WTC11 (cell line): ENCODE data around the gene COL4A1. TPM values are rescaled to one million over a fixed set of nuclear protein-coding genes. Genes with fewer than 3 reads are reported as not detected.

Experiments used
- ATAC-seq: fragments of 200-7000 bp; cut with Tn5 transposase; 2 replicates; pipeline ENCODE4 v1.10.0; 2021; ENCODE audit warnings: mild to moderate bottlenecking, moderate library complexity
- CTCF ChIA-PET: fragments of 300-600 bp; sonication (Branson Sonifier 250); formaldehyde crosslinking; loops from one replicate; lab custom pipeline; 2021; ENCODE audit warnings: antibody characterized with exemption; lab: Charles Lee
- POLR2A ChIA-PET: fragments of 350-600 bp; sonication (Branson Sonifier 250); formaldehyde crosslinking; loops from one replicate; lab custom pipeline; 2021; ENCODE audit warnings: antibody characterized with exemption; lab: Charles Lee
- DNase-seq: peaks from one replicate; pipeline ENCODE4 v3.0.0; 2021; ENCODE audit warnings: low spot score
- H3K27ac Mint-ChIP-seq: 2 replicates; pipeline ENCODE4 v1.8.0; 2021; ENCODE audit warnings: mixed read lengths
- H3K27me3 Mint-ChIP-seq: 2 replicates; pipeline ENCODE4 v1.8.0; 2021; ENCODE audit warnings: low read depth, mild to moderate bottlenecking, moderate library complexity, mixed read lengths
- H3K36me3 Mint-ChIP-seq: 2 replicates; pipeline ENCODE4 v1.8.0; 2021; ENCODE audit warnings: mixed read lengths
- H3K4me1 Mint-ChIP-seq: 2 replicates; pipeline ENCODE4 v1.8.0; 2022; ENCODE audit warnings: mixed read lengths
- H3K4me3 Mint-ChIP-seq: 2 replicates; pipeline ENCODE4 v1.8.0; 2021; ENCODE audit warnings: mild to moderate bottlenecking, moderate library complexity, mixed read lengths
- H3K9me3 Mint-ChIP-seq: 2 replicates; pipeline ENCODE4 v1.8.0; 2021; ENCODE audit warnings: mixed read lengths
- CREM ChIP-seq: sonication (generic); formaldehyde crosslinking; IDR thresholded peaks from 2 replicates; pipeline ENCODE4 v1.8.1; 2022; ENCODE audit warnings: mild to moderate bottlenecking, missing genetic modification reagents, moderate library complexity
- EMX1 ChIP-seq: fragments of 250-450 bp; sonication (Bioruptor Pico); IDR thresholded peaks from 2 replicates; pipeline ENCODE4 v1.8.0; 2021; ENCODE audit warnings: mild to moderate bottlenecking
- ESRRA ChIP-seq: sonication (generic); formaldehyde crosslinking; IDR thresholded peaks from 2 replicates; pipeline ENCODE4 v1.8.1; 2022; ENCODE audit warnings: mild to moderate bottlenecking, missing genetic modification reagents, borderline replicate concordance
- FOXP1 ChIP-seq: sonication (generic); formaldehyde crosslinking; IDR thresholded peaks from 2 replicates; pipeline ENCODE4 v1.8.0; 2022; ENCODE audit warnings: missing genetic modification reagents, mild to moderate bottlenecking, moderate library complexity, borderline replicate concordance
- GRHL2 ChIP-seq: fragments of 250-450 bp; sonication (Bioruptor Pico); IDR thresholded peaks from 2 replicates; pipeline ENCODE4 v1.8.0; 2022; ENCODE audit warnings: mild to moderate bottlenecking, moderate library complexity; ENCODE audit not compliant: insufficient replicate concordance, severe bottlenecking
- MLX ChIP-seq: sonication (generic); formaldehyde crosslinking; IDR thresholded peaks from 2 replicates; pipeline ENCODE4 v1.8.1; 2023; ENCODE audit warnings: mild to moderate bottlenecking, missing genetic modification reagents, moderate library complexity
- MYBL2 ChIP-seq: sonication (generic); formaldehyde crosslinking; IDR thresholded peaks from 2 replicates; pipeline ENCODE4 v1.8.1; 2023; ENCODE audit warnings: mild to moderate bottlenecking, moderate library complexity, missing genetic modification reagents
- NR1H2 ChIP-seq: sonication (generic); formaldehyde crosslinking; IDR thresholded peaks from 2 replicates; pipeline ENCODE4 v1.9.0; 2021; ENCODE audit warnings: mild to moderate bottlenecking, moderate library complexity, missing genetic modification reagents
- PRRX2 ChIP-seq: fragments of 250-450 bp; sonication (Bioruptor Pico); IDR thresholded peaks from 2 replicates; pipeline ENCODE4 v1.8.0; 2021; ENCODE audit warnings: mild to moderate bottlenecking
- RELA ChIP-seq: sonication (generic); formaldehyde crosslinking; IDR thresholded peaks from 2 replicates; pipeline ENCODE4 v1.8.1; 2022; ENCODE audit warnings: missing genetic modification reagents, mild to moderate bottlenecking, borderline replicate concordance
- ZNF219 ChIP-seq: sonication (generic); formaldehyde crosslinking; IDR thresholded peaks from 2 replicates; pipeline ENCODE4 v1.8.0; 2023; ENCODE audit warnings: missing genetic modification reagents, mild to moderate bottlenecking, borderline replicate concordance
- ZNF232 ChIP-seq: sonication (generic); formaldehyde crosslinking; IDR thresholded peaks from 2 replicates; pipeline ENCODE4 v1.8.0; 2022; ENCODE audit warnings: mild to moderate bottlenecking, missing genetic modification reagents
- ZNF423 ChIP-seq: fragments of 250-450 bp; sonication (Bioruptor Pico); IDR thresholded peaks from 2 replicates; pipeline ENCODE4 v2.1.2; 2022; ENCODE audit warnings: mild to moderate bottlenecking, moderate library complexity
- ZSCAN18 ChIP-seq: fragments of 250-450 bp; sonication (Bioruptor Pico); IDR thresholded peaks from 2 replicates; pipeline ENCODE4 v2.1.2; 2022; ENCODE audit warnings: mild to moderate bottlenecking, moderate library complexity
- total RNA-seq: library from RNA; stranded (reverse); gene quantifications from 3 replicates; pipeline ENCODE4 v1.2.3, GENCODE V29; 2021
- TF ChIP-seq, protein P1 (sequence below): sonication (generic); formaldehyde crosslinking; IDR thresholded peaks from 2 replicates; pipeline ENCODE4 v1.8.1; 2023; ENCODE audit warnings: mild to moderate bottlenecking, missing genetic modification reagents
- TF ChIP-seq, protein P2 (sequence below): sonication (generic); formaldehyde crosslinking; IDR thresholded peaks from 2 replicates; pipeline ENCODE4 v1.8.1; 2023; ENCODE audit warnings: mild to moderate bottlenecking, missing genetic modification reagents
- TF ChIP-seq, protein P3 (sequence below): sonication (generic); formaldehyde crosslinking; IDR thresholded peaks from 2 replicates; pipeline ENCODE4 v1.8.0; 2023; ENCODE audit warnings: mild to moderate bottlenecking, missing genetic modification reagents
- TF ChIP-seq, protein P4 (sequence below): sonication (generic); formaldehyde crosslinking; conservative IDR thresholded peaks from 2 replicates; pipeline ENCODE4 v1.8.1; 2023; ENCODE audit warnings: mild to moderate bottlenecking, low read depth, missing genetic modification reagents, moderate library complexity
- TF ChIP-seq, protein P5 (sequence below): sonication (generic); formaldehyde crosslinking; IDR thresholded peaks from 2 replicates; pipeline ENCODE4 v1.8.1; 2022; ENCODE audit warnings: low read depth, missing genetic modification reagents, borderline replicate concordance

COL4A1 gene
- total RNA-seq, 1 experiment from 2014 or later, result 89.6 TPM

- Mint-ChIP-seq H3K4me3 (no peak overlapping the region), H3K9me3 (no peaks in the 10 kb centered on the region), H3K27me3 (no peaks in the 10 kb centered on the region), H3K36me3 (peaks cover 19% of the 10 kb centered on the region), H3K4me1 (0 out of 2 replicates have a peak, but pooled peaks cover 3% of the 10 kb centered on the region), H3K27ac (no peak overlapping the region)
- DNase-seq (no peak), ATAC-seq (no peak)
- ChIA-PET POLR2A (no interaction called here), CTCF (no interaction called here)
- TF ChIP-seq, protein P1, sequence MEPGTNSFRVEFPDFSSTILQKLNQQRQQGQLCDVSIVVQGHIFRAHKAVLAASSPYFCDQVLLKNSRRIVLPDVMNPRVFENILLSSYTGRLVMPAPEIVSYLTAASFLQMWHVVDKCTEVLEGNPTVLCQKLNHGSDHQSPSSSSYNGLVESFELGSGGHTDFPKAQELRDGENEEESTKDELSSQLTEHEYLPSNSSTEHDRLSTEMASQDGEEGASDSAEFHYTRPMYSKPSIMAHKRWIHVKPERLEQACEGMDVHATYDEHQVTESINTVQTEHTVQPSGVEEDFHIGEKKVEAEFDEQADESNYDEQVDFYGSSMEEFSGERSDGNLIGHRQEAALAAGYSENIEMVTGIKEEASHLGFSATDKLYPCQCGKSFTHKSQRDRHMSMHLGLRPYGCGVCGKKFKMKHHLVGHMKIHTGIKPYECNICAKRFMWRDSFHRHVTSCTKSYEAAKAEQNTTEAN (CRISPR knock-in tag), result no peak
- TF ChIP-seq FOXP1 (CRISPR knock-in tag) (no peak), CREM (no peak), ZNF232 (no peak), ZNF423 (no peak), MYBL2 (CRISPR knock-in tag) (no peak), ESRRA (CRISPR knock-in tag) (no peak), GRHL2 (CRISPR knock-in tag) (no peak), ZNF219 (CRISPR knock-in tag) (no peak), RELA (CRISPR knock-in tag) (no peak), EMX1 (CRISPR knock-in tag) (no peak), NR1H2 (CRISPR knock-in tag) (no peak), ZSCAN18 (no peak), PRRX2 (CRISPR knock-in tag) (no peak), MLX (CRISPR knock-in tag) (no peak)
- TF ChIP-seq, protein P2, sequence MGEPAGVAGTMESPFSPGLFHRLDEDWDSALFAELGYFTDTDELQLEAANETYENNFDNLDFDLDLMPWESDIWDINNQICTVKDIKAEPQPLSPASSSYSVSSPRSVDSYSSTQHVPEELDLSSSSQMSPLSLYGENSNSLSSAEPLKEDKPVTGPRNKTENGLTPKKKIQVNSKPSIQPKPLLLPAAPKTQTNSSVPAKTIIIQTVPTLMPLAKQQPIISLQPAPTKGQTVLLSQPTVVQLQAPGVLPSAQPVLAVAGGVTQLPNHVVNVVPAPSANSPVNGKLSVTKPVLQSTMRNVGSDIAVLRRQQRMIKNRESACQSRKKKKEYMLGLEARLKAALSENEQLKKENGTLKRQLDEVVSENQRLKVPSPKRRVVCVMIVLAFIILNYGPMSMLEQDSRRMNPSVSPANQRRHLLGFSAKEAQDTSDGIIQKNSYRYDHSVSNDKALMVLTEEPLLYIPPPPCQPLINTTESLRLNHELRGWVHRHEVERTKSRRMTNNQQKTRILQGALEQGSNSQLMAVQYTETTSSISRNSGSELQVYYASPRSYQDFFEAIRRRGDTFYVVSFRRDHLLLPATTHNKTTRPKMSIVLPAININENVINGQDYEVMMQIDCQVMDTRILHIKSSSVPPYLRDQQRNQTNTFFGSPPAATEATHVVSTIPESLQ, result no peak
- TF ChIP-seq, protein P3, sequence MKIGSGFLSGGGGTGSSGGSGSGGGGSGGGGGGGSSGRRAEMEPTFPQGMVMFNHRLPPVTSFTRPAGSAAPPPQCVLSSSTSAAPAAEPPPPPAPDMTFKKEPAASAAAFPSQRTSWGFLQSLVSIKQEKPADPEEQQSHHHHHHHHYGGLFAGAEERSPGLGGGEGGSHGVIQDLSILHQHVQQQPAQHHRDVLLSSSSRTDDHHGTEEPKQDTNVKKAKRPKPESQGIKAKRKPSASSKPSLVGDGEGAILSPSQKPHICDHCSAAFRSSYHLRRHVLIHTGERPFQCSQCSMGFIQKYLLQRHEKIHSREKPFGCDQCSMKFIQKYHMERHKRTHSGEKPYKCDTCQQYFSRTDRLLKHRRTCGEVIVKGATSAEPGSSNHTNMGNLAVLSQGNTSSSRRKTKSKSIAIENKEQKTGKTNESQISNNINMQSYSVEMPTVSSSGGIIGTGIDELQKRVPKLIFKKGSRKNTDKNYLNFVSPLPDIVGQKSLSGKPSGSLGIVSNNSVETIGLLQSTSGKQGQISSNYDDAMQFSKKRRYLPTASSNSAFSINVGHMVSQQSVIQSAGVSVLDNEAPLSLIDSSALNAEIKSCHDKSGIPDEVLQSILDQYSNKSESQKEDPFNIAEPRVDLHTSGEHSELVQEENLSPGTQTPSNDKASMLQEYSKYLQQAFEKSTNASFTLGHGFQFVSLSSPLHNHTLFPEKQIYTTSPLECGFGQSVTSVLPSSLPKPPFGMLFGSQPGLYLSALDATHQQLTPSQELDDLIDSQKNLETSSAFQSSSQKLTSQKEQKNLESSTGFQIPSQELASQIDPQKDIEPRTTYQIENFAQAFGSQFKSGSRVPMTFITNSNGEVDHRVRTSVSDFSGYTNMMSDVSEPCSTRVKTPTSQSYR (CRISPR knock-in tag), result no peak
- TF ChIP-seq, protein P4, sequence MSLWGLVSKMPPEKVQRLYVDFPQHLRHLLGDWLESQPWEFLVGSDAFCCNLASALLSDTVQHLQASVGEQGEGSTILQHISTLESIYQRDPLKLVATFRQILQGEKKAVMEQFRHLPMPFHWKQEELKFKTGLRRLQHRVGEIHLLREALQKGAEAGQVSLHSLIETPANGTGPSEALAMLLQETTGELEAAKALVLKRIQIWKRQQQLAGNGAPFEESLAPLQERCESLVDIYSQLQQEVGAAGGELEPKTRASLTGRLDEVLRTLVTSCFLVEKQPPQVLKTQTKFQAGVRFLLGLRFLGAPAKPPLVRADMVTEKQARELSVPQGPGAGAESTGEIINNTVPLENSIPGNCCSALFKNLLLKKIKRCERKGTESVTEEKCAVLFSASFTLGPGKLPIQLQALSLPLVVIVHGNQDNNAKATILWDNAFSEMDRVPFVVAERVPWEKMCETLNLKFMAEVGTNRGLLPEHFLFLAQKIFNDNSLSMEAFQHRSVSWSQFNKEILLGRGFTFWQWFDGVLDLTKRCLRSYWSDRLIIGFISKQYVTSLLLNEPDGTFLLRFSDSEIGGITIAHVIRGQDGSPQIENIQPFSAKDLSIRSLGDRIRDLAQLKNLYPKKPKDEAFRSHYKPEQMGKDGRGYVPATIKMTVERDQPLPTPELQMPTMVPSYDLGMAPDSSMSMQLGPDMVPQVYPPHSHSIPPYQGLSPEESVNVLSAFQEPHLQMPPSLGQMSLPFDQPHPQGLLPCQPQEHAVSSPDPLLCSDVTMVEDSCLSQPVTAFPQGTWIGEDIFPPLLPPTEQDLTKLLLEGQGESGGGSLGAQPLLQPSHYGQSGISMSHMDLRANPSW, result no peak
- TF ChIP-seq, protein P5, sequence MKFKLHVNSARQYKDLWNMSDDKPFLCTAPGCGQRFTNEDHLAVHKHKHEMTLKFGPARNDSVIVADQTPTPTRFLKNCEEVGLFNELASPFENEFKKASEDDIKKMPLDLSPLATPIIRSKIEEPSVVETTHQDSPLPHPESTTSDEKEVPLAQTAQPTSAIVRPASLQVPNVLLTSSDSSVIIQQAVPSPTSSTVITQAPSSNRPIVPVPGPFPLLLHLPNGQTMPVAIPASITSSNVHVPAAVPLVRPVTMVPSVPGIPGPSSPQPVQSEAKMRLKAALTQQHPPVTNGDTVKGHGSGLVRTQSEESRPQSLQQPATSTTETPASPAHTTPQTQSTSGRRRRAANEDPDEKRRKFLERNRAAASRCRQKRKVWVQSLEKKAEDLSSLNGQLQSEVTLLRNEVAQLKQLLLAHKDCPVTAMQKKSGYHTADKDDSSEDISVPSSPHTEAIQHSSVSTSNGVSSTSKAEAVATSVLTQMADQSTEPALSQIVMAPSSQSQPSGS (CRISPR knock-in tag), result no peak
Measured at GRCh38 chr13:110162053-110162452, 144.9 kb downstream of the COL4A1 start.
